Endothelial cell of umbilical vein (primary cell): ENCODE measurements around the gene PRLHR. TPM values are rescaled to one million over a fixed set of nuclear protein-coding genes. Genes with fewer than 3 reads are reported as not detected.

Experiments
- BruUV-seq: library from RNA; stranded (reverse); fragments of 400-500 nt; replicated peaks from 2 replicates; lab custom pipeline; 2021; lab: Mats Ljungman, UMichigan
- CTCF ChIA-PET: fragments of 300-600, 350-600 bp; sonication (Branson Sonifier 250); formaldehyde crosslinking; loops from one replicate; lab custom pipeline; 2021; ENCODE audit warnings: antibody characterized with exemption, inconsistent platforms; lab: Charles Lee
- POLR2A ChIA-PET: fragments of 300-600, 350-600 bp; sonication (Branson Sonifier 250); formaldehyde crosslinking; loops from one replicate; lab custom pipeline; 2021; ENCODE audit warnings: antibody characterized with exemption, inconsistent platforms; lab: Charles Lee
- DNase-seq: peaks from one replicate; pipeline ENCODE4 v3.0.0-alpha.2; 2011; ENCODE audit warnings: low read depth, low spot score
- FAIRE-seq: peaks from 2 replicates; lab custom pipeline; 2011; peaks lifted over from hg19 to GRCh38; lab: Jason Lieb, UNC
- H2AFZ ChIP-seq: 2 replicates; pipeline ENCODE4 v1.6.0; 2012; ENCODE audit warnings: low read depth, low read length, control low read depth, inconsistent platforms
- H3K27ac ChIP-seq: 2 replicates; pipeline ENCODE4 v1.5.1; 2011; ENCODE audit warnings: low read depth, mild to moderate bottlenecking, control low read depth, low read length, moderate library complexity; ENCODE audit not compliant: insufficient read depth
- H3K27me3 ChIP-seq, 2 experiments: 2 replicates each; pipeline versions ENCODE4 v1.6.0 to v1.6.1; 2011; ENCODE audit warnings: low read length in 2 of 2, mixed read lengths in 1 of 2; ENCODE audit not compliant: control insufficient read depth in 2 of 2, insufficient read depth in 2 of 2
- H3K36me3 ChIP-seq, 2 experiments: 2 replicates in 1 of 2; 3 replicates in 1 of 2; pipeline ENCODE4 v1.5.1; 2011; ENCODE audit warnings: low read length in 2 of 2, mild to moderate bottlenecking in 1 of 2, moderate library complexity in 1 of 2; ENCODE audit not compliant: control insufficient read depth in 2 of 2, insufficient read depth in 2 of 2; ENCODE audit errors: extremely low read depth in 1 of 2
- H3K4me1 ChIP-seq: 3 replicates; pipeline ENCODE4 v1.5.1; 2011; ENCODE audit warnings: mild to moderate bottlenecking, low read length; ENCODE audit not compliant: control insufficient read depth, insufficient read depth; ENCODE audit errors: extremely low read depth
- H3K4me2 ChIP-seq: 2 replicates; pipeline ENCODE4 v1.6.1; 2011; ENCODE audit warnings: low read length, control low read depth, mixed read lengths; ENCODE audit not compliant: insufficient read depth
- H3K4me3 ChIP-seq, 3 experiments: fragments of 200-600 bp in 1 of 3; sonication (generic), shearing (Covaris generic) in 1 of 3; replicated peaks in 1 of 3; 2 replicates each; pipeline ENCODE4 v1.5.1; 2011 to 2016; ENCODE audit warnings: control low read depth in 3 of 3, low read length in 3 of 3, mild to moderate bottlenecking in 2 of 3, inconsistent platforms in 1 of 3, low read depth in 1 of 3, moderate library complexity in 1 of 3; ENCODE audit not compliant: insufficient read depth in 1 of 3
- H3K79me2 ChIP-seq: 2 replicates; pipeline ENCODE4 v1.6.0; 2012; ENCODE audit warnings: low read length, inconsistent platforms; ENCODE audit not compliant: control insufficient read depth, insufficient read depth
- H3K9ac ChIP-seq: replicated peaks from 2 replicates; pipeline ENCODE3; 2011; ENCODE audit warnings: low read length, control low read depth; ENCODE audit not compliant: insufficient read depth; ENCODE audit errors: extremely low read depth
- H3K9me1 ChIP-seq: replicated peaks from 3 replicates; pipeline ENCODE4 v1.6.0; 2011; ENCODE audit warnings: mild to moderate bottlenecking, low read length; ENCODE audit not compliant: control insufficient read depth, insufficient read depth; ENCODE audit errors: extremely low read depth
- H3K9me3 ChIP-seq: replicated peaks from 2 replicates; pipeline ENCODE4 v1.5.1; 2012; ENCODE audit warnings: low read length, inconsistent platforms; ENCODE audit not compliant: control insufficient read depth, insufficient read depth
- H4K20me1 ChIP-seq: replicated peaks from 2 replicates; pipeline ENCODE3; 2011; ENCODE audit warnings: mild to moderate bottlenecking, low read length; ENCODE audit not compliant: control insufficient read depth, insufficient read depth; ENCODE audit errors: extremely low read depth
- CTCF ChIP-seq, 2 donors: IDR thresholded peaks; 1 replicate in 1 of 2; 2 replicates in 1 of 2; pipeline ENCODE4 v1.5.1; 2011; ENCODE audit warnings: low read length in 2 of 2, mild to moderate bottlenecking in 2 of 2, moderate library complexity in 2 of 2, control low read depth in 1 of 2, inconsistent platforms in 1 of 2, low read depth in 1 of 2; ENCODE audit not compliant: insufficient read depth in 1 of 2; ENCODE audit errors: extremely low read depth in 1 of 2
- EZH2 ChIP-seq: IDR thresholded peaks from 2 replicates; pipeline ENCODE4 v1.6.1; 2012; ENCODE audit warnings: borderline replicate concordance, low read depth, mild to moderate bottlenecking, moderate library complexity, low read length, inconsistent platforms; ENCODE audit not compliant: severe bottlenecking
- FOS ChIP-seq: IDR thresholded peaks from 2 replicates; pipeline ENCODE4 v1.6.1; 2011; ENCODE audit warnings: mild to moderate bottlenecking, low read length, moderate library complexity, borderline replicate concordance; ENCODE audit not compliant: insufficient read depth
- GATA2 ChIP-seq: IDR thresholded peaks from 2 replicates; pipeline ENCODE4 v1.7.0; 2011; ENCODE audit warnings: low read depth, mild to moderate bottlenecking, moderate library complexity, mixed read lengths, low read length; ENCODE audit not compliant: insufficient read length, insufficient read depth
- JUN ChIP-seq: IDR thresholded peaks from 2 replicates; pipeline ENCODE4 v1.6.1; 2011; ENCODE audit warnings: borderline replicate concordance, low read depth; ENCODE audit not compliant: insufficient read length, insufficient read depth
- MYC ChIP-seq: IDR thresholded peaks from one replicate; pipeline ENCODE4 v1.6.1; 2011; ENCODE audit warnings: mild to moderate bottlenecking, low read depth, low read length
- POLR2A ChIP-seq: IDR thresholded peaks from 2 replicates; pipeline ENCODE4 v1.6.1; 2012; ENCODE audit warnings: low read depth, mild to moderate bottlenecking, control low read depth, low read length
- POLR2AphosphoS5 ChIP-seq: IDR thresholded peaks from 2 replicates; pipeline ENCODE4 v1.6.1; 2012; ENCODE audit warnings: low read depth, mild to moderate bottlenecking, control low read depth, low read length, moderate library complexity; ENCODE audit not compliant: insufficient read depth
- dilution Hi-C: fragments of 300-500 bp; cut with MboI; formaldehyde crosslinking; loops from one replicate; pipeline ENCODE4 v1.15.0; 2019; ENCODE audit warnings: low sequenced_read_pairs; ENCODE audit not compliant: extremely low pct_ligation_motif_present
- intact Hi-C: fragments of 100-400 bp; cut with micrococcal nuclease; formaldehyde crosslinking; loops from one replicate; pipeline ENCODE4 v1.10.0; 2022
- polyA plus RNA-seq, 4 experiments: library from polyadenylated mRNA; depleted of rRNA in 3 of 4; stranded (reverse) in 3 of 4; unstranded in 1 of 4; fragments of >200 nt; gene quantifications; 2 replicates each; pipeline versions ENCODE4 v1.2.1 to v1.2.3, GENCODE V29; 2011 to 2012; ENCODE audit warnings: missing spikeins in 1 of 4
- total RNA-seq: library from RNA; stranded (reverse); gene quantifications from 2 replicates; pipeline ENCODE4 v1.2.3, GENCODE V29; 2021
- TF ChIP-seq, protein P1 (sequence below): IDR thresholded peaks from 2 replicates; pipeline ENCODE4 v1.6.1; 2011; ENCODE audit not compliant: insufficient read depth, insufficient read length

PRLHR gene
- total and polyA plus RNA-seq, 2 donors (not counting 3 experiments of a cell fraction or from before 2014, with no cell fraction given), result not detected

- dilution Hi-C loops (no loop called here), intact Hi-C loops (loop anchor here (2.0 kb wide), 1 partner anchor 459 kb away; the partner anchor contains the start of gene NANOS1)
- Histone ChIP-seq H3K9me3 (no peaks in the 10 kb centered on the region), H3K4me3 (no peak overlapping the region), H3K4me1 (no peaks in the 10 kb centered on the region), H3K36me3 (no peaks in the 10 kb centered on the region), H3K9me1 (no peaks in the 10 kb centered on the region), H3K27ac (no peak overlapping the region), H3K79me2 (no peaks in the 10 kb centered on the region), H3K27me3 (peaks cover 0 to 6% of the 10 kb centered on the region in 2 experiments), H3K4me2 (no peak overlapping the region), H4K20me1 (no peaks in the 10 kb centered on the region), H2AFZ (no peak overlapping the region), H3K9ac (no peak overlapping the region)
- DNase-seq, result no peak
- ChIA-PET CTCF (interaction anchor here (1.1 to 8.3 kb wide), 11 partner anchors 8 to 282 kb away, joined by 3 to 168 read pairs (median 10); partner anchors contain the start of gene CACUL1), POLR2A (no interaction called here)
- no peak for FAIRE-seq
- TF ChIP-seq POLR2A (no peak), FOS (no peak), EZH2 (no peak), JUN (no peak), POLR2AphosphoS5 (no peak), MYC (no peak), CTCF (IDR thresholded peaks at IDR 0.05; ENCODE audit: extremely low read depth in 1 of 2, insufficient read depth in 1 of 2, low read depth in 1 of 2, low read length in 2 of 2) (no peak), GATA2 (no peak)
- TF ChIP-seq, protein P1, sequence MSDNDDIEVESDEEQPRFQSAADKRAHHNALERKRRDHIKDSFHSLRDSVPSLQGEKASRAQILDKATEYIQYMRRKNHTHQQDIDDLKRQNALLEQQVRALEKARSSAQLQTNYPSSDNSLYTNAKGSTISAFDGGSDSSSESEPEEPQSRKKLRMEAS, result no peak
- no TSS peak for BruUV-seq
Measured at GRCh38 chr10:118569882-118570252, 25.6 kb downstream of the PRLHR start.
